ENCODE measurements around the gene MRPS10. TPM values are rescaled to one million over a fixed set of nuclear protein-coding genes. Genes with fewer than 3 reads are reported as not detected.

The MRPS10 gene
- polyA plus RNA-seq, 1 of the 3 experiments (the other 2 are of a cell fraction): 29.8 TPM

- ChIA-PET CTCF (interaction anchor here (0.8 to 1.9 kb wide), 3 partner anchors 10 to 322 kb away, joined by 3 to 9 read pairs (median 5); no protein-coding TSS in a partner anchor), POLR2A (no interaction called here)
- H3K27ac ChIP-seq (ENCODE audit: low read depth in 2 of 2, low read length in 1 of 2): peak overlapping the region; percentile 45 to 85; a peak in 3 of 4 replicates
- no peak for TF ChIP-seq TEAD4 (IDR thresholded peaks at IDR 0.05; ENCODE audit: borderline replicate concordance, insufficient read depth)
- TF ChIP-seq TCF12 (IDR thresholded peaks at IDR 0.05): no peak
- no peak for TF ChIP-seq USF1 (IDR thresholded peaks at IDR 0.05; ENCODE audit: borderline replicate concordance, low read depth)
- no peak for TF ChIP-seq TAF1 (IDR thresholded peaks at IDR 0.05; ENCODE audit: borderline replicate concordance, low read depth, low read length)
- TF ChIP-seq ELF1 (IDR thresholded peaks at IDR 0.05): no peak
- TF ChIP-seq REST (IDR thresholded peaks at IDR 0.05; ENCODE audit: low read depth, low read length): no peak
- TF ChIP-seq MAX (IDR thresholded peaks at IDR 0.05; ENCODE audit: low read depth): no peak
- TF ChIP-seq RAD21 (IDR thresholded peaks at IDR 0.05; ENCODE audit: low read length): no peak
- TF ChIP-seq RXRA (IDR thresholded peaks at IDR 0.05; ENCODE audit: borderline replicate concordance, low read depth): no peak
- TF ChIP-seq FOXJ3 (CRISPR knock-in tag; IDR thresholded peaks at IDR 0.05): no peak
- TF ChIP-seq SMC3 (IDR thresholded peaks at IDR 0.05; ENCODE audit: low read depth, low read length): no peak
- peak overlapping the region; percentile 55; the same call in 1 of the 2 replicates for H3K9ac ChIP-seq
- 50% methylated on average over 4 of the region's 4 CpGs for WGBS (ENCODE audit: low lambda C conversion rate)
- H3K9me2 ChIP-seq: no peaks in the 10 kb centered on the region
- H3K79me2 ChIP-seq (ENCODE audit: insufficient read depth): no peaks in the 10 kb centered on the region
- H3K4me3 ChIP-seq (ENCODE audit: low read depth in 2 of 2, low read length in 1 of 2): no peak overlapping the region
- no peaks in the 10 kb centered on the region for H4K20me1 ChIP-seq (ENCODE audit: insufficient read depth)
- DNase-seq: no peak
- H3K9me3 ChIP-seq: no peaks in the 10 kb centered on the region
- H3K4me1 ChIP-seq (ENCODE audit: control insufficient read depth in 1 of 2, insufficient read depth in 2 of 2, low read depth in 1 of 2, low read length in 1 of 2): peaks cover 3 to 21% of the 10 kb centered on the region in 2 experiments
- H2AFZ ChIP-seq (ENCODE audit: low read depth): no peak overlapping the region
- H3K36me3 ChIP-seq (replicated peaks in 1 of 2; ENCODE audit: control insufficient read depth in 1 of 2, insufficient read depth in 2 of 2, low read length in 1 of 2): peaks cover 3 to 7% of the 10 kb centered on the region in 2 experiments
- peaks cover 25% of the 10 kb centered on the region for H3F3A ChIP-seq (replicated peaks; ENCODE audit: insufficient read depth)
- no peaks in the 10 kb centered on the region for H3K27me3 ChIP-seq (ENCODE audit: insufficient read depth)
- no peak overlapping the region for H3K4me2 ChIP-seq
Measured at GRCh38 chr6:42225419-42225818, 7.8 kb upstream of the MRPS10 start.

- H3K9ac ChIP-seq: peak overlapping the region; percentile 55; the same call in 1 of the 2 replicates
- ChIA-PET CTCF (interaction anchor here (1.7 to 1.9 kb wide), 2 partner anchors 9 to 323 kb away, joined by 3 to 9 read pairs; no protein-coding TSS in a partner anchor), POLR2A (no interaction called here)
- DNase-seq: no peak
- H3K9me2 ChIP-seq: no peaks in the 10 kb centered on the region
- H3K9me3 ChIP-seq: no peaks in the 10 kb centered on the region
- no peak for TF ChIP-seq EZH2phosphoT487 (IDR thresholded peaks at IDR 0.05; ENCODE audit: borderline replicate concordance, low read depth)
- no peak for TF ChIP-seq RCOR1 (IDR thresholded peaks at IDR 0.05; ENCODE audit: low read length)
- no peak for TF ChIP-seq RFX5 (IDR thresholded peaks at IDR 0.05; ENCODE audit: low read length)
- TF ChIP-seq YY1 (IDR thresholded peaks at IDR 0.05; ENCODE audit: low read depth): no peak
- TF ChIP-seq ELF1 (IDR thresholded peaks at IDR 0.05): no peak
- no peak for TF ChIP-seq CHD2 (IDR thresholded peaks at IDR 0.05; ENCODE audit: low read length, partially characterized antibody)
- TF ChIP-seq EP300 (IDR thresholded peaks at IDR 0.05; ENCODE audit: borderline replicate concordance in 1 of 2, low read depth in 1 of 2, low read length in 1 of 2): no peak
- no peak for TF ChIP-seq FOSL2 (IDR thresholded peaks at IDR 0.05; ENCODE audit: borderline replicate concordance, low read depth)
- TF ChIP-seq REST (IDR thresholded peaks at IDR 0.05; ENCODE audit: low read depth, low read length): no peak
- no peak for TF ChIP-seq NFIC (IDR thresholded peaks at IDR 0.05; ENCODE audit: borderline replicate concordance)
- no peak for TF ChIP-seq JUND (IDR thresholded peaks at IDR 0.05)
- TF ChIP-seq NRF1 (IDR thresholded peaks at IDR 0.05; ENCODE audit: low read depth, low read length): no peak
- no peak for TF ChIP-seq MEF2A (IDR thresholded peaks at IDR 0.05; ENCODE audit: borderline replicate concordance, low read depth)
- H3K27me3 ChIP-seq (ENCODE audit: insufficient read depth): no peaks in the 10 kb centered on the region
- H3K4me1 ChIP-seq (ENCODE audit: control insufficient read depth in 1 of 2, insufficient read depth in 2 of 2, low read depth in 1 of 2, low read length in 1 of 2): peaks cover 3 to 21% of the 10 kb centered on the region in 2 experiments
- peak overlapping the region; percentile 24 for H3K4me2 ChIP-seq
- peaks cover 3 to 7% of the 10 kb centered on the region in 2 experiments for H3K36me3 ChIP-seq (replicated peaks in 1 of 2; ENCODE audit: control insufficient read depth in 1 of 2, insufficient read depth in 2 of 2, low read length in 1 of 2)
- peaks cover 25% of the 10 kb centered on the region for H3F3A ChIP-seq (replicated peaks; ENCODE audit: insufficient read depth)
- no peaks in the 10 kb centered on the region for H4K20me1 ChIP-seq (ENCODE audit: insufficient read depth)
- H3K4me3 ChIP-seq (ENCODE audit: low read depth in 2 of 2, low read length in 1 of 2): no peak overlapping the region
- H2AFZ ChIP-seq (ENCODE audit: low read depth): 0 out of 2 replicates have a peak overlapping the region, but pooled peaks have one; percentile 7
- H3K79me2 ChIP-seq (ENCODE audit: insufficient read depth): no peaks in the 10 kb centered on the region
- peak overlapping the region in 1 of 2 experiments; percentile 85; a peak in 3 of 4 replicates for H3K27ac ChIP-seq (ENCODE audit: low read depth in 2 of 2, low read length in 1 of 2)
Measured at GRCh38 chr6:42225029-42225339, 7.3 kb upstream of the MRPS10 start.

Data from SK-N-SH (cell line).